GM19438 (cell line): Measurements from ENCODE around the gene KCNC4.
A peak's percentile ranks its signal among the peaks of the same experiment; 100 is the strongest.

Experiments
- ATAC-seq: cut with Tn5 transposase; IDR thresholded peaks from one replicate; pipeline ENCODE4 v1.9.1; 2021; ENCODE audit warnings: low read depth; ENCODE audit not compliant: unreplicated experiment

Gene KCNC4

GRCh38 chr1:110210604-110211495, 736 bp downstream of the KCNC4 start:
- ATAC-seq, result peak; percentile 26

GRCh38 chr1:110211496-110212168, 1.5 kb downstream of the KCNC4 start:
- no peak for ATAC-seq

- ATAC-seq, result no peak
These were observed 2.3 kb downstream of the KCNC4 start for GRCh38 chr1:110212169-110213142.

GRCh38 chr1:110213143-110213540, 3.0 kb downstream of the KCNC4 start:
- ATAC-seq, result no peak

GRCh38 chr1:110214454-110215404, 4.6 kb downstream of the KCNC4 start:
- no peak for ATAC-seq

GRCh38 chr1:110215621-110216515, 5.8 kb downstream of the KCNC4 start:
- ATAC-seq, result no peak

- ATAC-seq, result no peak
These were observed 6.8 kb downstream of the KCNC4 start for GRCh38 chr1:110216844-110217444.

- ATAC-seq, result no peak
These were observed 8.0 kb downstream of the KCNC4 start for GRCh38 chr1:110218137-110218536.

- ATAC-seq, result no peak
These were observed 8.6 kb downstream of the KCNC4 start for GRCh38 chr1:110218739-110219138.

GRCh38 chr1:110220324-110220723, 10.2 kb downstream of the KCNC4 start:
- ATAC-seq, result no peak

- ATAC-seq, result no peak
These were observed 11.0 kb downstream of the KCNC4 start for GRCh38 chr1:110221119-110221518.

GRCh38 chr1:110223127-110223526, 13.0 kb downstream of the KCNC4 start:
- ATAC-seq, result no peak

GRCh38 chr1:110223581-110223980, 13.5 kb downstream of the KCNC4 start:
- no peak for ATAC-seq

- ATAC-seq, result no peak
These were observed 14.3 kb downstream of the KCNC4 start for GRCh38 chr1:110224240-110224995.

GRCh38 chr1:110225212-110225611, 15.1 kb downstream of the KCNC4 start:
- no peak for ATAC-seq

- no peak for ATAC-seq
These were observed 15.8 kb downstream of the KCNC4 start for GRCh38 chr1:110225756-110226404.

GRCh38 chr1:110227774-110228173, 17.7 kb downstream of the KCNC4 start:
- no peak for ATAC-seq
